Ovary (tissue), 3 donors: ENCODE data around the gene ING4.

Experiments
- CTCF ChIP-seq, 3 donors: fragments of 450-650 bp in 2 of 3; fragments of 200-600 bp in 1 of 3; IDR thresholded peaks; one replicate each; pipeline versions ENCODE4 v1.5.1 to v1.8.0; 2016 to 2022; ENCODE audit warnings: antibody characterized with exemption in 3 of 3, mild to moderate bottlenecking in 1 of 3
- EP300 ChIP-seq: sonication (generic); formaldehyde crosslinking; IDR thresholded peaks from one replicate; pipeline ENCODE4 v1.6.1; 2017; ENCODE audit warnings: antibody characterized with exemption
- POLR2A ChIP-seq: fragments of 450-650 bp; IDR thresholded peaks from one replicate; pipeline ENCODE4 v1.6.1; 2017; ENCODE audit warnings: antibody characterized with exemption, mild to moderate bottlenecking, moderate library complexity
- donor health status: DM: no; HTN: no; CAD: no.

- TF ChIP-seq CTCF (IDR thresholded peaks at IDR 0.05) (no peak), EP300 (no peak), POLR2A (no peak)
Observed at GRCh38 chr12:6612652-6613014, 50.3 kb downstream of the ING4 start.
